Testis (tissue), 3 donors: Measurements from ENCODE around the gene PLEKHG5. TPM values are rescaled to one million over a fixed set of nuclear protein-coding genes. Genes with fewer than 3 reads are reported as not detected.
"Not testable (repeated sequence)": the region's sequence is repeated elsewhere in the genome, so short reads cannot be mapped to it uniquely, and the experiment has no call there.

Source experiments
- DNase-seq: peaks from one replicate; pipeline ENCODE4 v3.0.0-alpha.2; 2019
- H3K27ac ChIP-seq, 2 donors: fragments of 200-600 bp; sonication (generic); one replicate each; pipeline ENCODE4 v1.5.1; 2019
- H3K27me3 ChIP-seq: fragments of 200-600 bp; sonication (generic); one replicate; pipeline ENCODE4 v1.5.1; 2019
- H3K36me3 ChIP-seq: fragments of 200-600 bp; sonication (generic); one replicate; pipeline ENCODE4 v1.5.1; 2017; ENCODE audit warnings: low read depth; ENCODE audit errors: missing control alignments
- H3K4me1 ChIP-seq: fragments of 200-600 bp; sonication (generic); one replicate; pipeline ENCODE4 v1.5.1; 2019
- H3K4me3 ChIP-seq, 2 donors: fragments of 200-600 bp; sonication (generic); one replicate each; pipeline ENCODE4 v1.5.1; 2017 to 2019
- H3K9me3 ChIP-seq: fragments of 200-600 bp; sonication (generic); one replicate; pipeline ENCODE4 v1.5.1; 2017
- CTCF ChIP-seq, 3 experiments: fragments of 450-650 bp in 2 of 3; fragments of 200-600 bp in 1 of 3; sonication (generic) in 1 of 3; IDR thresholded peaks; one replicate each; pipeline ENCODE4 v1.5.1; 2016 to 2019; ENCODE audit warnings: antibody characterized with exemption in 3 of 3, mild to moderate bottlenecking in 2 of 3, moderate library complexity in 1 of 3
- POLR2A ChIP-seq: fragments of 450-650 bp; IDR thresholded peaks from one replicate; pipeline ENCODE4 v1.6.1; 2017; ENCODE audit warnings: antibody characterized with exemption, mild to moderate bottlenecking, moderate library complexity
- WGBS, 2 donors: methylation state at CpG; one replicate each; pipeline ENCODE4 v1.1.5; 2018; 5-methylcytosine and 5-hydroxymethylcytosine counted together
- intact Hi-C: fragments of 100-400 bp; cut with DNase I; formaldehyde crosslinking; loops from one replicate; pipeline ENCODE4 v1.15.1; 2023; ENCODE audit warnings: low total_unique reads
- polyA plus RNA-seq: library from polyadenylated mRNA; stranded (reverse); fragments of 350-450 nt; fragmentation: Illumina TruSeq; extraction: RNeasy Lipid Tissue Mini Kit (QIAGEN cat#74804); gene quantifications from one replicate; pipeline ENCODE4 v1.2.3, GENCODE V29; 2014; ENCODE audit warnings: low read depth, low replicate concordance; ENCODE audit not compliant: insufficient read depth
- total RNA-seq, 2 donors: library from RNA; depleted of rRNA; stranded (reverse); fragments of >200 nt; gene quantifications; one replicate each; pipeline ENCODE4 v1.2.3, GENCODE V29; 2016

The PLEKHG5 gene
- total and polyA plus RNA-seq, 3 donors from 2014 or later = 8.1 to 16.4 (median 13.7) TPM

GRCh38 chr1:6454856-6455751 lies 36.4 kb downstream of the PLEKHG5 start:
- Histone ChIP-seq H3K9me3 (no peaks in the 10 kb centered on the region), H3K4me3 (peak overlapping the region; percentile 15 to 20), H3K36me3 (no peaks in the 10 kb centered on the region), H3K4me1 (no peaks in the 10 kb centered on the region), H3K27ac (no peak overlapping the region), H3K27me3 (no peaks in the 10 kb centered on the region)
- TF ChIP-seq POLR2A (no peak), CTCF (IDR thresholded peaks at IDR 0.05) (no peak)
- WGBS, 2 donors = 27% methylated on average over 29 of the region's 115 CpGs; no CpG with 5 or more reads in 1 of the 2 donors
- intact Hi-C loops = no loop called here
- no peak for DNase-seq

- intact Hi-C loops = not testable (repeated sequence)
Observed at GRCh38 chr1:6453895-6454855, 37.3 kb downstream of the PLEKHG5 start.

GRCh38 chr1:6450943-6451373 lies 40.5 kb downstream of the PLEKHG5 start:
- TF ChIP-seq POLR2A (no peak), CTCF (IDR thresholded peaks at IDR 0.05) (no peak)
- Histone ChIP-seq H3K27ac (no peak overlapping the region), H3K27me3 (no peaks in the 10 kb centered on the region), H3K4me1 (no peaks in the 10 kb centered on the region), H3K36me3 (no peaks in the 10 kb centered on the region), H3K4me3 (no peak overlapping the region), H3K9me3 (no peaks in the 10 kb centered on the region)
- intact Hi-C loops = no loop called here
- no peak for DNase-seq
- WGBS, 2 donors = 78 to 86% methylated on average over 5 to 6 of the region's 6 CpGs

More at GRCh38 chr1:6453895-6454855, 37.3 kb downstream of the PLEKHG5 start:
- not testable (repeated sequence) for H3K27me3 ChIP-seq, DNase-seq, H3K4me1 ChIP-seq, H3K27ac ChIP-seq, H3K4me3 ChIP-seq, H3K36me3 ChIP-seq, H3K9me3 ChIP-seq
- WGBS, 2 donors = 33 to 61% methylated on average over 4 to 75 of the region's 85 CpGs

GRCh38 chr1:6450486-6450885 lies 41.0 kb downstream of the PLEKHG5 start:
- WGBS, 2 donors = 52 to 64% methylated on average over 10 of the region's 10 CpGs
- intact Hi-C loops, DNase-seq, H3K27ac ChIP-seq, H3K36me3 ChIP-seq, H3K4me1 ChIP-seq, H3K4me3 ChIP-seq, H3K27me3 ChIP-seq, H3K9me3 ChIP-seq: not testable (repeated sequence)

- no peak for DNase-seq
- no peak for TF ChIP-seq CTCF (IDR thresholded peaks at IDR 0.05)
- TF ChIP-seq POLR2A = no peak
Observed at GRCh38 chr1:6450005-6450450, 41.4 kb downstream of the PLEKHG5 start.

More at GRCh38 chr1:6450005-6450450, 41.4 kb downstream of the PLEKHG5 start:
- H3K27me3 ChIP-seq = no peaks in the 10 kb centered on the region
- 40 to 67% methylated on average over 5 to 7 of the region's 7 CpGs for WGBS, 2 donors
- no peak overlapping the region for H3K4me3 ChIP-seq
- H3K4me1 ChIP-seq = no peaks in the 10 kb centered on the region
- intact Hi-C loops = no loop called here
- H3K36me3 ChIP-seq = no peaks in the 10 kb centered on the region
- no peak overlapping the region for H3K27ac ChIP-seq
- H3K9me3 ChIP-seq = no peaks in the 10 kb centered on the region
